ENCODE results near the gene TRAF7.

TRAF7 gene

GRCh38 chr16:2216330-2216729, 60.7 kb downstream of the TRAF7 start:
- DNase-seq (ENCODE audit: low spot score), result no peak

- DNase-seq (ENCODE audit: low spot score), result peak; percentile 99
These were observed 67.8 kb downstream of the TRAF7 start, which contains the start of gene E4F1 for GRCh38 chr16:2223221-2223941. Gene E4F1, plus strand, starts transcription at chr16:2223591. Its CDS starts 23 bp downstream, at chr16:2223614.

- peak; percentile 7 for DNase-seq (ENCODE audit: low spot score)
These were observed 68.4 kb downstream of the TRAF7 start for GRCh38 chr16:2223942-2224486.

- no peak for DNase-seq (ENCODE audit: low spot score)
These were observed 70.7 kb downstream of the TRAF7 start for GRCh38 chr16:2226245-2226793.

GRCh38 chr16:2226918-2227317, 71.3 kb downstream of the TRAF7 start:
- no peak for DNase-seq (ENCODE audit: low spot score)

All from CD4-positive, alpha-beta T cell treated with Interleukin-15 for 4 hours (primary cell).